ENCODE results near the gene TLR6.

- TF ChIP-seq, protein P1, sequence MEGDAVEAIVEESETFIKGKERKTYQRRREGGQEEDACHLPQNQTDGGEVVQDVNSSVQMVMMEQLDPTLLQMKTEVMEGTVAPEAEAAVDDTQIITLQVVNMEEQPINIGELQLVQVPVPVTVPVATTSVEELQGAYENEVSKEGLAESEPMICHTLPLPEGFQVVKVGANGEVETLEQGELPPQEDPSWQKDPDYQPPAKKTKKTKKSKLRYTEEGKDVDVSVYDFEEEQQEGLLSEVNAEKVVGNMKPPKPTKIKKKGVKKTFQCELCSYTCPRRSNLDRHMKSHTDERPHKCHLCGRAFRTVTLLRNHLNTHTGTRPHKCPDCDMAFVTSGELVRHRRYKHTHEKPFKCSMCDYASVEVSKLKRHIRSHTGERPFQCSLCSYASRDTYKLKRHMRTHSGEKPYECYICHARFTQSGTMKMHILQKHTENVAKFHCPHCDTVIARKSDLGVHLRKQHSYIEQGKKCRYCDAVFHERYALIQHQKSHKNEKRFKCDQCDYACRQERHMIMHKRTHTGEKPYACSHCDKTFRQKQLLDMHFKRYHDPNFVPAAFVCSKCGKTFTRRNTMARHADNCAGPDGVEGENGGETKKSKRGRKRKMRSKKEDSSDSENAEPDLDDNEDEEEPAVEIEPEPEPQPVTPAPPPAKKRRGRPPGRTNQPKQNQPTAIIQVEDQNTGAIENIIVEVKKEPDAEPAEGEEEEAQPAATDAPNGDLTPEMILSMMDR (IDR thresholded peaks at IDR 0.05), result no peak
- no peak for TF ChIP-seq POLR2AphosphoS5 (IDR thresholded peaks at IDR 0.05; ENCODE audit: insufficient read depth in 1 of 2, low read depth in 1 of 2)
- TF ChIP-seq POLR2A (IDR thresholded peaks at IDR 0.05), result no peak
Observed at GRCh38 chr4:38859501-38859900, 2.9 kb upstream of the TLR6 start.
